ENCODE measurements around the gene PTPN22. TPM values are rescaled to one million over a fixed set of nuclear protein-coding genes. Genes with fewer than 3 reads are reported as not detected.
A peak's percentile ranks its signal among the peaks of the same experiment; 100 is the strongest.

PTPN22 gene
- total RNA-seq, 1 donor from 2014 or later: 1.0 TPM

- Histone ChIP-seq H3K9me3 (ENCODE audit: control insufficient read depth in 3 of 3, low read length in 3 of 3) (no peaks in the 10 kb centered on the region), H3K4me1 (ENCODE audit: control insufficient read depth in 3 of 3, insufficient read depth in 3 of 3, low read length in 3 of 3) (peaks cover 31 to 44% (median 34%) of the 10 kb centered on the region in 3 donors), H3K27ac (ENCODE audit: low read depth, low read length) (peak overlapping the region; percentile 28), H3K36me3 (ENCODE audit: control insufficient read depth in 3 of 3, insufficient read depth in 3 of 3, low read length in 3 of 3) (no peaks in the 10 kb centered on the region), H3K27me3 (ENCODE audit: control insufficient read depth in 3 of 3, insufficient read depth in 3 of 3, low read length in 3 of 3) (no peaks in the 10 kb centered on the region), H3K9ac (ENCODE audit: low read depth in 1 of 3, low read length in 3 of 3) (no peak overlapping the region), H3K4me3 (ENCODE audit: low read length in 3 of 3) (no peak overlapping the region)
These were observed 85.4 kb downstream of the PTPN22 start for GRCh38 chr1:113786069-113786468.

GRCh38 chr1:113784104-113784779, 87.3 kb downstream of the PTPN22 start:
- Histone ChIP-seq H3K9ac (ENCODE audit: low read depth in 1 of 3, low read length in 3 of 3) (no peak overlapping the region), H3K9me3 (ENCODE audit: control insufficient read depth in 3 of 3, low read length in 3 of 3) (no peaks in the 10 kb centered on the region), H3K27ac (ENCODE audit: low read depth, low read length) (peak overlapping the region; percentile 63), H3K4me1 (ENCODE audit: control insufficient read depth in 3 of 3, insufficient read depth in 3 of 3, low read length in 3 of 3) (peaks cover 31 to 44% (median 37%) of the 10 kb centered on the region in 3 donors), H3K27me3 (ENCODE audit: control insufficient read depth in 3 of 3, insufficient read depth in 3 of 3, low read length in 3 of 3) (no peaks in the 10 kb centered on the region), H3K4me3 (ENCODE audit: low read length in 3 of 3) (peak overlapping the region in 1 of 3 donors; percentile 11), H3K36me3 (ENCODE audit: control insufficient read depth in 3 of 3, insufficient read depth in 3 of 3, low read length in 3 of 3) (no peaks in the 10 kb centered on the region)

GRCh38 chr1:113783254-113784103, 88.0 kb downstream of the PTPN22 start:
- no peaks in the 10 kb centered on the region for H3K36me3 ChIP-seq (ENCODE audit: control insufficient read depth in 3 of 3, insufficient read depth in 3 of 3, low read length in 3 of 3)
- no peaks in the 10 kb centered on the region for H3K27me3 ChIP-seq (ENCODE audit: control insufficient read depth in 3 of 3, insufficient read depth in 3 of 3, low read length in 3 of 3)
- peak overlapping the region; percentile 63 for H3K27ac ChIP-seq (ENCODE audit: low read depth, low read length)
- H3K4me3 ChIP-seq (ENCODE audit: low read length in 3 of 3): peak overlapping the region; percentile 11 to 30 (median 18)
- H3K4me1 ChIP-seq (ENCODE audit: control insufficient read depth in 3 of 3, insufficient read depth in 3 of 3, low read length in 3 of 3): peaks cover 31 to 42% (median 37%) of the 10 kb centered on the region in 3 donors
- H3K9ac ChIP-seq (ENCODE audit: low read depth in 1 of 3, low read length in 3 of 3): peak overlapping the region in 1 of 3 donors; percentile 45
- no peaks in the 10 kb centered on the region for H3K9me3 ChIP-seq (ENCODE audit: control insufficient read depth in 3 of 3, low read length in 3 of 3)

- Histone ChIP-seq H3K4me3 (ENCODE audit: low read length in 3 of 3) (no peak overlapping the region), H3K4me1 (ENCODE audit: control insufficient read depth in 3 of 3, insufficient read depth in 3 of 3, low read length in 3 of 3) (peaks cover 31 to 42% (median 37%) of the 10 kb centered on the region in 3 donors)
These were observed 89.1 kb downstream of the PTPN22 start for GRCh38 chr1:113782406-113782805.

GRCh38 chr1:113780374-113781146, 91.0 kb downstream of the PTPN22 start:
- Histone ChIP-seq H3K4me3 (ENCODE audit: low read length in 3 of 3) (no peak overlapping the region), H3K27ac (ENCODE audit: low read depth, low read length) (no peak overlapping the region), H3K9ac (ENCODE audit: low read depth in 1 of 3, low read length in 3 of 3) (no peak overlapping the region), H3K9me3 (ENCODE audit: control insufficient read depth in 3 of 3, low read length in 3 of 3) (no peaks in the 10 kb centered on the region), H3K4me1 (ENCODE audit: control insufficient read depth in 3 of 3, insufficient read depth in 3 of 3, low read length in 3 of 3) (peaks cover 29 to 37% (median 29%) of the 10 kb centered on the region in 3 donors), H3K36me3 (ENCODE audit: control insufficient read depth in 3 of 3, insufficient read depth in 3 of 3, low read length in 3 of 3) (peaks cover 3 to 13% (median 10%) of the 10 kb centered on the region in 3 donors), H3K27me3 (ENCODE audit: control insufficient read depth in 3 of 3, insufficient read depth in 3 of 3, low read length in 3 of 3) (no peaks in the 10 kb centered on the region)

More at GRCh38 chr1:113782406-113782805, 89.1 kb downstream of the PTPN22 start:
- Histone ChIP-seq H3K27me3 (ENCODE audit: control insufficient read depth in 3 of 3, insufficient read depth in 3 of 3, low read length in 3 of 3) (no peaks in the 10 kb centered on the region), H3K27ac (ENCODE audit: low read depth, low read length) (peak overlapping the region; percentile 19), H3K9me3 (ENCODE audit: control insufficient read depth in 3 of 3, low read length in 3 of 3) (no peaks in the 10 kb centered on the region), H3K36me3 (ENCODE audit: control insufficient read depth in 3 of 3, insufficient read depth in 3 of 3, low read length in 3 of 3) (peaks cover 0 to 3% (median 0%) of the 10 kb centered on the region in 3 donors), H3K9ac (ENCODE audit: low read depth in 1 of 3, low read length in 3 of 3) (no peak overlapping the region)

GRCh38 chr1:113779542-113779941, 92.0 kb downstream of the PTPN22 start:
- no peak overlapping the region for H3K27ac ChIP-seq (ENCODE audit: low read depth, low read length)
- peaks cover 3 to 14% (median 10%) of the 10 kb centered on the region in 3 donors for H3K36me3 ChIP-seq (ENCODE audit: control insufficient read depth in 3 of 3, insufficient read depth in 3 of 3, low read length in 3 of 3)
- peaks cover 23 to 34% (median 23%) of the 10 kb centered on the region in 3 donors for H3K4me1 ChIP-seq (ENCODE audit: control insufficient read depth in 3 of 3, insufficient read depth in 3 of 3, low read length in 3 of 3)
- no peak overlapping the region for H3K4me3 ChIP-seq (ENCODE audit: low read length in 3 of 3)
- H3K9ac ChIP-seq (ENCODE audit: low read depth in 1 of 3, low read length in 3 of 3): no peak overlapping the region
- no peaks in the 10 kb centered on the region for H3K27me3 ChIP-seq (ENCODE audit: control insufficient read depth in 3 of 3, insufficient read depth in 3 of 3, low read length in 3 of 3)
- H3K9me3 ChIP-seq (ENCODE audit: control insufficient read depth in 3 of 3, low read length in 3 of 3): no peaks in the 10 kb centered on the region

GRCh38 chr1:113777561-113777960, 94.0 kb downstream of the PTPN22 start:
- no peak overlapping the region for H3K4me3 ChIP-seq (ENCODE audit: low read length in 3 of 3)
- H3K4me1 ChIP-seq (ENCODE audit: control insufficient read depth in 3 of 3, insufficient read depth in 3 of 3, low read length in 3 of 3): peaks cover 9 to 14% (median 11%) of the 10 kb centered on the region in 3 donors
- no peak overlapping the region for H3K27ac ChIP-seq (ENCODE audit: low read depth, low read length)
- no peak overlapping the region for H3K9ac ChIP-seq (ENCODE audit: low read depth in 1 of 3, low read length in 3 of 3)
- no peaks in the 10 kb centered on the region for H3K9me3 ChIP-seq (ENCODE audit: control insufficient read depth in 3 of 3, low read length in 3 of 3)
- no peaks in the 10 kb centered on the region for H3K27me3 ChIP-seq (ENCODE audit: control insufficient read depth in 3 of 3, insufficient read depth in 3 of 3, low read length in 3 of 3)
- H3K36me3 ChIP-seq (ENCODE audit: control insufficient read depth in 3 of 3, insufficient read depth in 3 of 3, low read length in 3 of 3): peaks cover 6 to 14% (median 13%) of the 10 kb centered on the region in 3 donors

GRCh38 chr1:113770031-113770430, 101.5 kb downstream of the PTPN22 start:
- Histone ChIP-seq H3K9me3 (ENCODE audit: control insufficient read depth in 3 of 3, low read length in 3 of 3) (no peaks in the 10 kb centered on the region), H3K36me3 (ENCODE audit: control insufficient read depth in 3 of 3, insufficient read depth in 3 of 3, low read length in 3 of 3) (peaks cover 8 to 27% (median 23%) of the 10 kb centered on the region in 3 donors), H3K27ac (ENCODE audit: low read depth, low read length) (no peak overlapping the region), H3K4me1 (ENCODE audit: control insufficient read depth in 3 of 3, insufficient read depth in 3 of 3, low read length in 3 of 3) (no peaks in the 10 kb centered on the region), H3K4me3 (ENCODE audit: low read length in 3 of 3) (no peak overlapping the region), H3K27me3 (ENCODE audit: control insufficient read depth in 3 of 3, insufficient read depth in 3 of 3, low read length in 3 of 3) (no peaks in the 10 kb centered on the region), H3K9ac (ENCODE audit: low read depth in 1 of 3, low read length in 3 of 3) (no peak overlapping the region)

- Histone ChIP-seq H3K27ac (ENCODE audit: low read depth, low read length) (no peak overlapping the region), H3K4me3 (ENCODE audit: low read length in 3 of 3) (no peak overlapping the region), H3K4me1 (ENCODE audit: control insufficient read depth in 3 of 3, insufficient read depth in 3 of 3, low read length in 3 of 3) (no peaks in the 10 kb centered on the region), H3K9me3 (ENCODE audit: control insufficient read depth in 3 of 3, low read length in 3 of 3) (no peaks in the 10 kb centered on the region), H3K36me3 (ENCODE audit: control insufficient read depth in 3 of 3, insufficient read depth in 3 of 3, low read length in 3 of 3) (peaks cover 10 to 27% (median 23%) of the 10 kb centered on the region in 3 donors), H3K27me3 (ENCODE audit: control insufficient read depth in 3 of 3, insufficient read depth in 3 of 3, low read length in 3 of 3) (no peaks in the 10 kb centered on the region), H3K9ac (ENCODE audit: low read depth in 1 of 3, low read length in 3 of 3) (no peak overlapping the region)
These were observed 101.9 kb downstream of the PTPN22 start for GRCh38 chr1:113769601-113769970.

Data from skeletal muscle tissue (tissue), 4 donors.